Adipocyte (in vitro differentiated cells): ENCODE measurements around the gene SIPA1L3.

Experiments
- DNase-seq: peaks from one replicate; pipeline ENCODE4 v3.0.0-alpha.2; 2015; ENCODE audit warnings: low read depth
- H3K27me3 ChIP-seq: replicated peaks from 2 replicates; pipeline ENCODE4 v1.7.0; 2013; ENCODE audit warnings: mild to moderate bottlenecking, low read length, moderate library complexity; ENCODE audit not compliant: control insufficient read depth, insufficient read depth
- H3K36me3 ChIP-seq: 2 replicates; pipeline ENCODE4 v1.7.0; 2013; ENCODE audit warnings: low read length, mild to moderate bottlenecking, moderate library complexity; ENCODE audit not compliant: control insufficient read depth, insufficient read depth, severe bottlenecking
- H3K4me1 ChIP-seq: 2 replicates; pipeline ENCODE4 v1.7.0; 2013; ENCODE audit warnings: mild to moderate bottlenecking, low read length, moderate library complexity; ENCODE audit not compliant: control insufficient read depth, insufficient read depth
- H3K4me3 ChIP-seq: 2 replicates; pipeline ENCODE4 v1.7.0; 2013; ENCODE audit warnings: mild to moderate bottlenecking, low read length, moderate library complexity
- H3K9ac ChIP-seq: 2 replicates; pipeline ENCODE4 v1.7.0; 2013; ENCODE audit warnings: mild to moderate bottlenecking, low read length, moderate library complexity
- H3K9me3 ChIP-seq: 2 replicates; pipeline ENCODE4 v1.7.0; 2013; ENCODE audit warnings: mild to moderate bottlenecking, low read length, moderate library complexity; ENCODE audit not compliant: control insufficient read depth

Gene SIPA1L3

GRCh38 chr19:37933937-37934358 is 26.9 kb downstream of the SIPA1L3 start:
- Histone ChIP-seq H3K9ac (no peak overlapping the region), H3K9me3 (peaks cover 10% of the 10 kb centered on the region), H3K36me3 (no peaks in the 10 kb centered on the region), H3K4me3 (no peak overlapping the region), H3K4me1 (peaks cover 9% of the 10 kb centered on the region), H3K27me3 (no peaks in the 10 kb centered on the region)
- DNase-seq: no peak

DNA sequence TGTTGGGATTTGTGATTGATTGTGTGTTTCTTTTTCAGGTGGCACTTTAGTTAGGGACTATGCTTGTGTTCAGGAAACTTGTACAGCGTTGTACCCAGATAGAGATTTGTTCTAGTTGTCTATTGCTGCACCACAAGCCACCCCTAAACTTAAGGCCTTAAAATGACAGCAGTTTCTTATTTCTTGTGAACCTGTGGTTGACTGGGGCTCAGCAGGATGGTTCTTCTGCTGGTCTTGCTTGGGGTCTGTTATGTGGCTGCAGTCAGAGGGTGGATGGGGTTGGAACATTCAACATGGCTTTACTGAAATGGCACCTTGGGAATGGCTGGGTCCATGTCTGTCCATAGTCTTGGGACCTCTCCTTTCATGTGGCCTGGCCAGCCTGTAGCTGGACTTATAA is 28.3 kb downstream of the SIPA1L3 start:
- Histone ChIP-seq H3K9me3 (peaks cover 10% of the 10 kb centered on the region), H3K4me3 (no peak overlapping the region), H3K4me1 (peaks cover 9% of the 10 kb centered on the region), H3K27me3 (no peaks in the 10 kb centered on the region), H3K36me3 (no peaks in the 10 kb centered on the region), H3K9ac (no peak overlapping the region)
- DNase-seq: no peak

DNA sequence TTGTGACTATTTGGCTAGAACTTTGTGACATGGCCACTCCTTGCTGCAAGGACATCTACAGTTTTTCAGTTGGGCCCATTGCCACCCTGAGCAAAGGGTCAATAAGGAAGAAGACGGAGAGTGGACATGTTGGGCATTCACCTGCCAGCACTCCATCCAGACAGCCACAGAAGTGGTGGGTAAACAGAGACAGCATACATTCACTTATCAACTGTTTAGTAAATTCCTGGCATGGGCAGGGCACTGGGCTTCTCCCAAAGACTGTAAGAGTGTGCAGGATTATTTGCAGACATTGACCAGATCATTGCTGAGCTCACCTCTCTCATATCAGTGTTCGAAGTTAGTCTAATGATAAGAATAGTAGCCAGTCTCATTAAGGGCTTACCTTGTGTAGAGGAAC is 29.2 kb downstream of the SIPA1L3 start:
- Histone ChIP-seq H3K9ac (no peak overlapping the region), H3K9me3 (peaks cover 10% of the 10 kb centered on the region), H3K27me3 (no peaks in the 10 kb centered on the region), H3K4me1 (peaks cover 9% of the 10 kb centered on the region), H3K36me3 (no peaks in the 10 kb centered on the region), H3K4me3 (no peak overlapping the region)
- no peak for DNase-seq

DNA sequence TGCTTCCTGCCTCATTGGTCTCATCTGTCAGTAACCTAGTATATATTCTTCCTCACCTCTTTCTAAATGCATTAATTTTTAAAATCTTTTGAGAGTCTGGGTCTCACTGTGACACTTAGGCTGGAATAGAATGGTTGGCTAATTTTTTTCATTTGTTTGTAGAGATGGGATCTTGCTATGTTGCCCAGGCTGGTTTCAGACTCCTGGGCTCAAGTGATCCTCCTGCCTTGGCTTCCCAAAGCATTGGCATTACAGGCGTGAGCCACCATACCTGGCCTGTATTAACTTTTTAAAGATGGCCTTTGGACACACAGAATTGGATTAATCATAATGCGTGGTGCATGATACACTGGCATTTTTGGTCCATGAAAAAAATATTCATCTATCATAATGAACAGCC is 29.9 kb downstream of the SIPA1L3 start:
- no peaks in the 10 kb centered on the region for H3K27me3 ChIP-seq
- H3K4me3 ChIP-seq: no peak overlapping the region
- no peak for DNase-seq
- no peaks in the 10 kb centered on the region for H3K36me3 ChIP-seq
- peaks cover 10% of the 10 kb centered on the region for H3K9me3 ChIP-seq
- peaks cover 9% of the 10 kb centered on the region for H3K4me1 ChIP-seq
- H3K9ac ChIP-seq: no peak overlapping the region

GRCh38 chr19:37938353-37938752 is 31.3 kb downstream of the SIPA1L3 start:
- Histone ChIP-seq H3K36me3 (no peaks in the 10 kb centered on the region), H3K4me3 (no peak overlapping the region), H3K9me3 (peaks cover 10% of the 10 kb centered on the region), H3K27me3 (no peaks in the 10 kb centered on the region), H3K4me1 (peaks cover 9% of the 10 kb centered on the region), H3K9ac (no peak overlapping the region)
- no peak for DNase-seq

GRCh38 chr19:37941782-37942515 is 34.9 kb downstream of the SIPA1L3 start:
- no peak overlapping the region for H3K4me3 ChIP-seq
- no peak overlapping the region for H3K9ac ChIP-seq
- DNase-seq: no peak
- no peaks in the 10 kb centered on the region for H3K36me3 ChIP-seq
- H3K9me3 ChIP-seq: no peaks in the 10 kb centered on the region
- H3K4me1 ChIP-seq: no peaks in the 10 kb centered on the region
- no peaks in the 10 kb centered on the region for H3K27me3 ChIP-seq

GRCh38 chr19:37942516-37942902 is 35.5 kb downstream of the SIPA1L3 start:
- Histone ChIP-seq H3K36me3 (no peaks in the 10 kb centered on the region), H3K4me1 (no peaks in the 10 kb centered on the region), H3K27me3 (no peaks in the 10 kb centered on the region), H3K9me3 (no peaks in the 10 kb centered on the region), H3K9ac (no peak overlapping the region), H3K4me3 (no peak overlapping the region)
- DNase-seq: no peak

- H3K4me3 ChIP-seq: no peak overlapping the region
- no peaks in the 10 kb centered on the region for H3K9me3 ChIP-seq
- H3K4me1 ChIP-seq: no peaks in the 10 kb centered on the region
- H3K27me3 ChIP-seq: no peaks in the 10 kb centered on the region
- no peak for DNase-seq
- no peaks in the 10 kb centered on the region for H3K36me3 ChIP-seq
- H3K9ac ChIP-seq: no peak overlapping the region
These were observed 36.5 kb downstream of the SIPA1L3 start for GRCh38 chr19:37943480-37943879.

- Histone ChIP-seq H3K4me1 (no peaks in the 10 kb centered on the region), H3K27me3 (no peaks in the 10 kb centered on the region), H3K36me3 (no peaks in the 10 kb centered on the region), H3K4me3 (no peak overlapping the region), H3K9me3 (no peaks in the 10 kb centered on the region), H3K9ac (no peak overlapping the region)
- DNase-seq: no peak
These were observed 39.1 kb downstream of the SIPA1L3 start for GRCh38 chr19:37946132-37946531.

DNA sequence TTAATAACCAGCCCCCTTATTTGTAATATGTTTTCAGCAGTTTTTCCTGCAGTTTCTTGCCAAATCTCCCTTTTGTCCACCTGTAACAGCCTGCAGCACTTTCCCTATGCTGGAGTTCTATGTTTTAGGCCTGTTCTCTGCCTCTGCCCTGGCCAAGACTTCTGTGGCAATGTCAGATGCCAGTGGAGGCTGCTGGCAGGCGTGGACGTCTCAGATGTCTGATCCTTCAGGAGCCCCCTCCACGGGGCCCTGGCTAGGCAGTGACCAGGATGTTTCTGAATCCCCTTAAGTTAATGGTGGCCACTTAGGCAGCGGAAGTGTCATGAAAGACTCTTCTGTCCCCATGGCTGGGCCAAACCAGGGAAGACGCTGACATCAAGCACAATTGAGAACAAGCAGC is 40.8 kb downstream of the SIPA1L3 start:
- Histone ChIP-seq H3K9me3 (no peaks in the 10 kb centered on the region), H3K4me1 (no peaks in the 10 kb centered on the region), H3K9ac (no peak overlapping the region), H3K36me3 (no peaks in the 10 kb centered on the region), H3K4me3 (no peak overlapping the region), H3K27me3 (no peaks in the 10 kb centered on the region)
- DNase-seq: no peak

GRCh38 chr19:37948362-37948761 is 41.4 kb downstream of the SIPA1L3 start:
- no peak overlapping the region for H3K4me3 ChIP-seq
- H3K9me3 ChIP-seq: no peaks in the 10 kb centered on the region
- no peaks in the 10 kb centered on the region for H3K27me3 ChIP-seq
- no peak overlapping the region for H3K9ac ChIP-seq
- no peaks in the 10 kb centered on the region for H3K36me3 ChIP-seq
- no peak for DNase-seq
- H3K4me1 ChIP-seq: peaks cover 4% of the 10 kb centered on the region
